HG03095 (cell line): ENCODE results near the gene POC1B.

Experiments used
- ATAC-seq: cut with Tn5 transposase; IDR thresholded peaks from one replicate; pipeline ENCODE4 v1.9.1; 2021; ENCODE audit warnings: moderate library complexity; ENCODE audit not compliant: unreplicated experiment

POC1B gene

DNA sequence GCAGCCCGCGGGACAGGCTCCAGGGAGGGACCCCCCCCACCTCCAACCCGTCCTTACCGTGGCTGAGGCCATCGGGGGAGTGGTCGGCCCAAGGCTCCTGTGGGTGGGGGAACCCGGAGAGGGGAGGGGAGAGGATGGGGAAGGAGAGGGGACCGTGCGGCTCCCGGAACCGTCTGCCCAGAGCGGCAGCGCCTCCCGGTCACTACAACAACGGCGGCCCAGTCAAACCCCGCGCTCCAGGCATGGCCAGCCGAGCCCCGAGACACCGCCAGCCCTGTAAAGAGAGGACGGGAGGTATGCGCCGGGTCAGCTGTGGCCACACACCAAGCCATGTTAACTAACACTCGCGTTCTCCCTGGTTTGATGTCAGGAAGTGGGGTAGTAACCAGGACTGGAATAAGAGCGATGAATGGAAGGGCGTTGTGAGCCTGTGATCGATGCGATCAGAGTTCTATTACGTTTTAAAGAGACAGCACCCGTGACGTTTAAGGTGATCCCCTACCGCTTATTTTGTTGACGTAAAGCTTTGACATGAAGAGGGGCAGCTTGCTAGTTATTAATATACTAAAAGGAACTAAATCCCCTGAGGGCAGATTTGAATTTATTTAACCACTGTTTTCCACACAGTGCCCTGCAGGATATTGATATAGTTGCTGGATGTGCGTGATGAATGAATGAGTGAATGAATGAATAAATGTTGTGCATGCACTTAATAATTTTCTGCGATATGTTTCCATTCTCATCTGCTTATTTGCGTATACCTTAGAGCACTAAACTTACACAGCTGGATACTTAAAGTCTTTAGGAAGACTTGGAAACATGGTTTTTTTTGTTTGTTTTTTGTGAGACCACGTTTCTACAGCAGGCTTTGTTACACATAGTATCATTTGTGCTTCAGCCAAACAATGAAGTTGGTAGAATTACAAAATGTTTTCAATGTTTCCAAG lies at the start of gene POC1B:
POC1B (minus strand) TSS at position 224 of the 947 bp plus-strand sequence; CDS start at position 72, 152 bp downstream.
- ATAC-seq, result peak; percentile 61

DNA sequence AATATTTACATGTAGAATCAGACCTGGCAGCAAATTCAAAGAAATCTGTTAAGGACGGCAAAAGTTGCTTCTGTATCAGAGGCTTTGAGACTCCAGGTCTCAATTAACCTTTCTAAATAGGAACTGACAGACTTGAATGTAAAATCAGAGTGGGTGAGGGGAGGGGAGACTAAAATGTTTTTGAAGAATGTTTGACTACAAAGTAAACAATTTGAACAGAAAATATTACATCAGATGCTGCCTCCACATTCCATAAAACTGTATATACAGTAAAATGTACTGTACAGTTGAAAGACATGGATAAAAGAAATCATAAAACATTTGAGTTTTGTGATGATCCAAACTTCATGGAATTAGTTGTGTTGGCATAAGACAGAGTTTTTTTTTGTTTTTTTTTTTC lies 49.5 kb upstream of the POC1B start:
- ATAC-seq, result no peak

DNA sequence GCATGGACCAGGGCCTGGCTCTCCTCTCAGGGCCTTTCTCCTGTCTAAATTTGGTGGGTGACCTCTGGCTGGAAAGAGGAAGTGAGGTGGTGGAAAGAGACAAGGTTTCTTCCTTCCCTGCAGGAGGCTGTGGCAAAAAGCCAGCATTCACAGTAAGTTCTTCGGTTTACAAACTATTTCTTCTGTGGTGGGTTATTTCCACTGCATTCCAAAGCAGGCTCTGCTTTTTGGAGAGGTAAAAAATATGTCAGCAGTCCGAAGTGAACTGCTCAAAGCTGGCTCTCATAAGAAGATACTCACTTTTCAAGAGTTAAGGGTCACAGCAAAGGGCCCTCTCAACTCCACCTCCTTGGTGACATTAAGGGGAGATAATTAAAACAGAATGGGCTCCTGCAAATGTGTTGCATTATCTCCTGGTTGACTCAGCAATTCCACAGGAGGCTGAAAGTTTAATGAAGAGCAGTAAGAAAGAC lies 48.9 kb upstream of the POC1B start:
- ATAC-seq, result no peak

DNA sequence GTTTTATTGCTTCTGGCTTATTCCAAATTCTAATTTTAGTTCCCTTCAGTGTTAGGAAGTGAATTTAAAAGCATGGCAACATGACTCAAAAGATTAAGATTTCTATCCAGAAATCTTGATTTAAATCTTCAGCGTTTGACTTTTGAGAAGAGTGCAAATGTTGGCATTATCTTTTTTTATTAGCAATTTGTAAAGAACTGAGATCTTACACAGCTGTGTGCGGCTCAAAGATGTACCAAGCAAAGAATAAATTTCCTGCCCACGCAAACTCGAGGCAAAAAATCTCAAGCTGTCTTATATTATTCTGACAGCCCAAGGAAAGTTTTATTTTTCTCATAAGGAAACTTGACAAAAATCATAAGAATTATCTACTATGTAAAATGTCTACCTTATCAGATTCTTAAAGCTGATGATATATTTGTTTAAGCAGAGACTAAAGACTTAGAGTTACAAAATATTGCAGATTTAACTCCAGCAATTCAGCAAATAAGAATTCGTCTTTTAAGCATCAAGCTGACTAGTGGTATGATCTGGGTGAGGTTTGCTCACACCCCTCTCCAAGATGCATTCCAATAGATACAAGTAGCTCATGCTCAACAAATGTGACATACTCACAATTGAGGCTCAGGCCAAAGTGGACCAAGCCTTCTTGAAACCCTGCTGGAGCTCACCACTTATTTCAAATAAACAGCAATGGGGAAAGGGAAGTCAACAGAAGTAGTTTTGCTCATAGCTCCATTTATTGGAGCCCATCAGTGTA lies 47.4 kb upstream of the POC1B start:
- ATAC-seq, result no peak

DNA sequence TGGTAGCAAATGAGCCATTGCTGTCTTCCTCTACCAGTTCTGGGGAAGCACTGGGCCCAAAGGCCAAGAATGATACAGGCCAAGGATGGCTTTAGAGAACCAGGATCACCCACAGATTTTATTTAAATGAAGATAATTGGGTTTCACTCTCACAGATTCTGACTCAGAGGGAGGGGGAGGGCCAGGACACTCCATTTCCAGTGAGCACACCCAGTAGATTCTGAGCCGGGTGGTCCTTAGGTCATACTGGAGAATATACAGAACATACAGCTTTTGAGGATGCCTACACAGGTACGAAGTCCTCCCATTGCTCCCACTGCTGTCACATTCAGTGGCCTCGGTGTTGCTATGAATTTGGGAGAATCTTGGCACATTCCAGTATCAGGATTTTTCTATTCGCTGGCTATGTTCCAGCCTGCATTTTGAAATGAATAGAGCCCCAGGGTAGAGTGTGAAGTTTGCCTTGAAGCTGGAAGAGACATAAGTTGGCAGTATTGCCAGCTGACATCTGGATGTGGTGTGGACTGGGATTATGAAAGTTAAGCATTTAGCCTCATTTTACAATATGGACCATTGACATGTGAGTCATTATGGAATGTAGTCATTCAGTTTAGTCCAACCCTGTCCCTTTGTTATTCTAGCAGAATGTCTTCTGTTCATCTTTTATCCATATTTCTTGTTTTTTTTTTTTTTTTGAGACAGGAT lies 45.8 kb upstream of the POC1B start:
- ATAC-seq, result no peak

DNA sequence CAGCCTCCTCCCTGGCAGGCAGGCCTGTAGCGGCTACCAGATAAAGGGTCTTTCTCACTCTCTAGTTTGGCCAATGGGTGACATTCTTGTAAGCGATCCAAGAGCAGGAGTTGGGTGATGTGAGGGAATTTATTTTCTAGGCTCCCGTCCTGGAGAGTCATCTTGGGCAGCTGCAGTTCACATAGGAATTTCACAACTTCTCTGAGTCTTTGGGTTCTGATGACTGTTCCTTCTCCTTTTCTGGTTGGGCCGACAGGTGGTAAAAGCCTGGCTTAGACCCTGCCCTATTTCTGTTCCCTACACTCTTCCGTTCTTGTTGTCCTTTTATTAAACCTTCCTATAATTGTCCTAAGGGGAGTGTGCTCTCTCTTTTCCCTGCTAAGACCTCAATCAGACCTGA lies 42.6 kb upstream of the POC1B start:
- no peak for ATAC-seq

DNA sequence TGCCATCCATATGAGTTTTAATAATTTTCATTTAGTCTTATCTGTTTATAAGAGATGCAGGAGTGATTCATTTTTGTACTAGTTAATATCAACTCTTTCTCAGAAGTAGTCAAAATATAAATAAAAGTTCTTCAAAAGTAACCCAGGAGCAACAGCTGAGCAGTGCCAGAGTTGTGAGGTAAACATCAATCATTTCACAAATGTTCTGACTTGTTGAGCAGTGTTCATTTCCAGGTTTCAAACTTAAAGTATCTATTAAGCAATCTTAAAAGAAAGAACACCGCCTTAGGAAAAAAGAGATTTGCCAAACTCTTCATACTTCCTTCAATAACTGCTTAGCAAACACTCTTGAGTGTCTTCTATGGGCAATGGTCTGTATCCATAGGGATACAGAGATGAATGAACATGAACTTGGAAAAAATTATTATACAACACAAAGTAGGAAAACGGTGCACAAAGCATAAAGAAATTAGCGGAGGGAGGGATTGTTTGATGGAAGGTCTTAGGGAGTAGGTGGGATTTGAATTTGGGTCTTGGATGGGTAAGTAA lies 41.9 kb upstream of the POC1B start:
- ATAC-seq, result no peak

DNA sequence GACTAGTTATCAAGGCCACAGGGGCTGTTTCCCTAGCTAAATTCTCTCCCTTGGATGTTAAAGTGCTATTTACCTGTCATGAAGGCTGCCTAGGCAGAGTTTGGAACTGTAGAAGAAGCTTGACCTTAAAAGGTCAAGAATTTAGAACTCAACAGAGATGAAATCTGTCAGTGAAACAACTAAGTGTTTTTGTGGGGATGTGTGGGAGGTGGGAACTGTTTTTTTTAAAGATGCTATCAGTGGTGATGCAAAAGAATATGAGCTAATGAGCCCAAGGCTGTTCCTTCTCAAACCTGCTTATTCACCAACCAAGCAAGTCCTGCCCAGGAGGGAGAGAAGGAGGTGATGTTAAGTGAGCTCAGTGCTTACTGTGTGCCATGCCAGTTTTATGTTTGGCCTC lies 40.8 kb upstream of the POC1B start:
- no peak for ATAC-seq

DNA sequence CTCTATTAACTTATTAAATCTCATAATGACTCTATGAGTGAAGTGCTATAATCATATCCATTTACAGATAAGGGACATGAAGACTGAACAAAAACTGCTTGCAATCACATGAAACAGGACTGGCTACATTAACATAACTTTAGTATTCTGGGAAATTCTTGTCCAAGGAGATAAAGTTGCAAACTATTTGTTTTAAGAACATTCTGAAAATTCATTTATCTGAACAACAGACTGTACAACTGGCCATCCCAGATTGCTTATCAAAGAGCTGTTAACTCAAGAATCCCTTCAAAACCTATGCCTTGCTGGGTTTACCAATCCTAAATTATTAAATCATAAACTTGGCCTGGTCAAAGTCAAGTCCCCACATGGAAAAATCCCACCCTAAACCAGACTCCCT lies 39.2 kb upstream of the POC1B start:
- no peak for ATAC-seq

DNA sequence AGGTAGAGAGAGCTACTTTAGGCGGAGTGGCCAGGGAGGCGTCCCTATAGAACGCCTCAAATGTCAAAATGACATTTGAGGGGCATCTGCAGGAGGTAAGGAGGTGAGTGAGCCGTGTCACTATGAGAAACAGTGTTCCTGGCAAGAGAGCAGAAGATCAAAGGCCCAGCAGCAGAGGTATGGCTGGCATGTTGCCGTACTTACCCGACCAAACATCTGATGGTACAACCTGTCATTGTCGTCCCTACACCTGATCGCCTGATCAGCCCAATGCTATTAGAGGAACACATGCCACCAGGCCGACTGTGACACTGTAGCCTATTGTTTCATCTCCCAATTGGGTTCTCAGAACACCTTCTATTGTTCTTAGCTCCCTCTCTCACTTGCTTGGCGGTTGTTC lies 33.9 kb upstream of the POC1B start:
- no peak for ATAC-seq

DNA sequence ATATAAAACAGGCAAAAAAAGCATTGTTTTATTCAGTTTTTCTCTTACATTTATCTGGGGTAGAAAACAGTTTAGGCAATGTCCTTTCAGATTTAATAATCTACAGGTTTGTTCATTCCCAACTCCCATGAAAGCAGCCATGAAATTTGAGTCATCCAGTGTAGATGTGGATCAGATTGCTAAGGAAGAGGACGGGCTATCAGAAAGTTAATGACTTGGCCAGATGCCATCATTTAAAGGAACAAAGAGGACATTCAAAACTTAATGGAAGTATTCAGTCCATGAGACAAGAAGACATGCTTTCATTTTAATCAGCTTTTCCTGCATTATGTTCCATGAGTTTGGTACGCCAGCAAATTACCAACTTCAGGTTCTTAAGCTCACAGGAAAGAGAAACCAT lies 31.1 kb upstream of the POC1B start:
- ATAC-seq, result no peak

DNA sequence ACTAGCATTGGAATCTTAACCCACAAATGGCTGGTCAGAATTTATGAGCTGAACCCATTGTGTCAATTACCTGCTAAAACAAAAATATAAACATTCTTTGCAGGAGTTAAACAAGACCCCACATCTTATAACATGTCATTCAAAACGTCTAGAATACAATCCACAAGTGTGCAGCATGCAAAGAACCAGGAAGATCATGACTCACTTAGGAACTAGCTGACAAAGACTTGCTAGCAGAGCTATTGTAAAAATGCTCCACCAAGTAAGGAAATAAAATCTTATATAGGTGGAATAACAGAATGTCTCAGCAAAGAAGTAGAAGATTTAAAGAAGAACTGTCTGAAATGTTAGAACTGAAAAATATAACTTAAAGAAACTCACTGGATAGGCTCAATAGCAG lies 26.5 kb upstream of the POC1B start:
- ATAC-seq, result no peak

DNA sequence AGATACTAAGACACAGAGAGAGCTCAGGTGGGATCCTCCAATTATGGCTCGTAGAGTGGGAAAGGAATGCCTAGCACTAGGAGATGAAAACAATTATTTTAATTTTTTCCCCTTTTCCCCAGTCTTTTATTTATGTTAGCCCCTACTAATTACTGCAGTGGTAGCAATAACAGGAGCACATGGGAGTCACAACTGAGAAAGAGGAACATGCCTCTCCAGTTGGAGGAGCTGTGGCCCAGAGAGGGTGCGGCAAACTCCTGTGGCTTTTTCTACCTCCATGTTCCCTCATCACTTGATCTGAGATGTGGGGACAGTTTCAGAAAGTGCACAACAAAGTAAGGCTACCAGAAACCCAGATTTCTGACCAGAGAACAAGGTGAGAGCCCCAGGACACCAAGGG lies 25.9 kb upstream of the POC1B start:
- ATAC-seq, result no peak

DNA sequence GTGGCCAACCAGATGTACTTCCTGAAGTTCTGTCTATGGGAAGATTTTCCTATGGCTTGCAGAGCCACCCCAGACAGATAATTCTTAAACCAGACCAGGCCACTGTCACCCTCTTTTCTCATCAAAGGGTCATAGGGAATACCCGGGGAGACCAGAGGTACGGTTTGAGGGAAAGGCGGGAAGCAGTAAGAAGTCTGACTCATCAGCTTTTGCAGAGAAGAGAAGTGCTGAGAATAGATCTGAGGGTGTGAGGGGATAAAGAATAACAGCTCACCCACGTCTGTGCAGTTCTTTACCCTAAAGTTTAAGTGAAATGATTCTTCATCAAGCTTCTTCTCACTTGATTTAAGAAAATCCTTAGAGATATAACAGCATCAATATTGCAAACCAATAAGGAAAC lies 21.3 kb upstream of the POC1B start:
- no peak for ATAC-seq

DNA sequence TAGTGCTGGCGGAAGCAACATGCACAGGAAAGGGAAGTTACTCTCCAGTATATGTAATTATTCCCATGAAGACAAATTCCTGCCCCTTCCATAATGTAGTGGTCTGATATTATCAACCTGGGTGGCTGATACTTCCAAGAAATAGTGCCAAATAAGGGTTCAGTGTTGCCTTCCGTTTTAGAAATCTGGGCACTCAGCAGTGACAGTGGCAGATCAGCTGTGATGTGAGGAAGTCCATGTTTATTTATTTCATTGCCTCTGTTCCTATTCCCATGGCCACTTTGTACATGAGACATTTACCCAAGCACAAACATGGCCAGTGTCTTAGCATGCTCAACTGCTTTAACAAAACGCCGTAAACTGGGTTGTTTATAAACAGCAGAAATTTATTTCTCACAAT lies 20.3 kb upstream of the POC1B start:
- no peak for ATAC-seq

DNA sequence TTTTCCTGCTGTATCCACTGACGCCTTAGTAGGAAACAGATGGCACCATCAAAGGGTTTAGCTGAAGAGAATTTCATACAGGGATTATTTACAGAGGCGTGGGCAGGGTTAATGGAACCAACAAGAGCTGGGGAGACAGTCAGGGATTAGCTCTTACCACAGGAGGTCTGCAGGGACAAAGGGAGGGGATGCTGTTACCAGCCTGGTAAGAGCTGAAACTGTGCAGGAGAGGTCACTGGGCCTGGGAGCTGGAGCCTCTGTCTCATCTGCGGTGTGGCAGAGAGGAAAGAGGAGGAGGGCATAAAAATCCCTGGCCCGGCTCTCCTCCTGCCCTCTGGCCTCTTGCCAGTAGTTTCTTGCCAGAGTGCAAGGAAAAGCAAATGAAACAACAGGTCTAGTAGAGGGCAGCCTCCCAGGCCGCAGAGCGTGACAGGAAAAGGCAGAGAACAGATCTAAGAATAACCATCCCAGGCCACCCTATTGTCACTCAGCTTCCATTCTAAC lies 18.9 kb upstream of the POC1B start:
- no peak for ATAC-seq

DNA sequence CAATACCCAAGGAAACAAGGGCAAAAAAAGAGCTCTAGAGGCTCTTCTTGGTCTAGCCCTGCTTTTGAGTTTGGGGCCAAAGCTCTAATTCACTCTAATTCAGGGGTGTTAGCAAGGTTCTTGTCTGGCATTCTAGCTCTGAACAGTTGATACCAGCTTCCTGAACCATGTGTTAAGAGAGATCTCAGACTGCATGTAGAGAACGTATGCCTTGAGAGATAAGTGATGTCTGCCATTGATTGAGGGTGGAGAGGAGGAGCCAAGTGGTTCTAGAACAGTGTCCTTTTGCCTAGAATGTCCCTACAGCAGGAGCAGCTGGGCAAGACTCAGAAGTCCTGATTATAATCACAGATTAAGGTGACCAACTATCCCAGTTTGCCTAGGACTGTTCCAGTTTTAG lies 18.2 kb upstream of the POC1B start:
- no peak for ATAC-seq

DNA sequence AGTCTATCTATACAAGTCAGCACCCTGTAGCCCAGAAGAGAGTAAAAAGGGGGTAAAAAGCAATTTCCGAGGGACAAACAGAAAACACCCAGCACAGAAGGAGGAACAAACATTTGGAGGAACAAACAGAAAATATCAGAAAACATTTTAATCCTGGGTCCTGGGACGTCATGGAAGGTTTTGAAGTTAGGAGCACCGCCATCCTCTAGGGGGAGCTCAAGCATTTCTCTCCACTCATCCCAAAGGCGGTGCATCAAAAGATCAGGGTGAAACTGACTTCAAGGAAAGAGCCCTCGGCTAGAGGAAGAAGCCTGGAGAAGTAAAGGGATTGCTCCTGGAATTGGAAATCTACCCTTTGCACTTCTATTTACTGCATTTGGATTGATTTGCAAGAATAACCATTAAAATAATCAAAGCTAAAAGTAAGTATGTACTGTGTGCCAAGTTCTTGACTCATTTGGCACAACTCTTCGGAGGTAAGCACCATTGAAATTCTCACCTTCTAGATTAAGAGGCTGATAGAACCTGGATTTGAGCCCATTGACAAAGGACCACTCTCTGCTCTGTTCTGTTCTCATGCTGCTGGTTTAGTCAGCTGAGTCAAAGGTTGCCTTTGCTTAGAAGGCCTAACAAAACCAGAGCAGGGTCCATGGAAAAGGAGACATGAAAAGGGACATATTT lies 17.2 kb upstream of the POC1B start:
- ATAC-seq, result peak; percentile 79

DNA sequence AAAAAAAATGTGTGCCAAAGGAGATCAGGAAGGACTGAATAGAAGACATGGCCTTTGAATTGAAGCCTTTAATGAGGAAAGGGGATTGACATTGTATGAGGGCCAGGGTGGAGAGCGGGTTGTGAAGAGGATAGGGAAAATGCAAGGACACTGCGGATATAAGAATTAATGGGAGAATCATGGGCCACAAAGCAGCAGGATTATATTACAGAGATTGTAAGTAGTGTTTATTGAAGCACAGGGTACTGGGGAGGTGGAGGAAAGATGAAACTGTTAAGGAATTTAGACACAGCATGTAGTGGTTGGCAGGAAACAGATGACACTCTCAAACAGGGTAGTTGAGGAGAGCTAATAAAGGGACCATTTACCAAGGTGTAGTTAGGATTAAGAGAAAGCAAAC lies 16.4 kb upstream of the POC1B start:
- no peak for ATAC-seq

DNA sequence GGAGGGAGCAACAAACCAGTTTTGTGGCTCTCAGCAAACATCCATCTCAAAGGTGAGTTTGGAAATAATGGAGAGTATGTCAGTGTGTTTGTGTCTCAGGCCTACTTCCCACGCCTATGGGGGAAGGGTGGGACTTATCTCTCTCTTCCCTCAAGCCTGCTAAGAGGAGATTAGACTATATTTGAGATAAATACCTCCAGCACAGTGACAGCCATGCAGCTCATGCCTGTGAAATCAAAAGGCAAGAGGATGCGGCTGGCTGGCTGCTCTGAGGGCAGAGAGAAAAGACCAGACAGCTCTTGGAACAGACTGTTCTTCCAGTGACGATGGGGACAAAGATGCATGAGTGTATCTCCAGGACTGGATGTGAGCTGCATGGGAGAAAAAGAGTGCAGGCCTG lies 14.7 kb upstream of the POC1B start:
- no peak for ATAC-seq
